Smooth muscle cell (in vitro differentiated cells): ENCODE measurements around the gene OR6C2. TPM values are rescaled to one million over a fixed set of nuclear protein-coding genes. Genes with fewer than 3 reads are reported as not detected.
"Not testable (repeated sequence)": the region's sequence is repeated elsewhere in the genome, so short reads cannot be mapped to it uniquely, and the experiment has no call there.

Experiments
- DNase-seq: peaks from one replicate; lab custom pipeline; 2025; ENCODE audit not compliant: unreplicated experiment; lab: John Stamatoyannopoulos, UW
- H2AFZ ChIP-seq: fragments of 200-600 bp; sonication (generic); 2 replicates; pipeline ENCODE4 v1.6.0; 2016; ENCODE audit warnings: antibody characterized with exemption, low read depth, mild to moderate bottlenecking
- H3F3A ChIP-seq: fragments of 200-600 bp; sonication (generic); 2 replicates; pipeline ENCODE4 v1.6.0; 2017; ENCODE audit warnings: antibody characterized with exemption, low read depth
- H3K27ac ChIP-seq: fragments of 200-600 bp; sonication (generic); 2 replicates; pipeline ENCODE4 v1.5.1; 2016; ENCODE audit warnings: low read depth, mild to moderate bottlenecking
- H3K27me3 ChIP-seq: fragments of 200-600 bp; sonication (generic); 2 replicates; pipeline ENCODE4 v1.6.1; 2016; ENCODE audit warnings: low read depth, mild to moderate bottlenecking
- H3K36me3 ChIP-seq: fragments of 200-600 bp; sonication (generic); 2 replicates; pipeline ENCODE4 v1.5.1; 2016; ENCODE audit warnings: low read depth
- H3K4me1 ChIP-seq: fragments of 200-600 bp; sonication (generic); 2 replicates; pipeline ENCODE4 v1.5.1; 2016; ENCODE audit warnings: low read depth
- H3K4me2 ChIP-seq: fragments of 200-600 bp; sonication (generic); 2 replicates; pipeline ENCODE4 v1.6.0; 2016; ENCODE audit warnings: mild to moderate bottlenecking
- H3K4me3 ChIP-seq: fragments of 200-600 bp; sonication (generic); 2 replicates; pipeline ENCODE4 v1.5.1; 2016; ENCODE audit warnings: mild to moderate bottlenecking
- H3K79me2 ChIP-seq: fragments of 200-600 bp; sonication (generic); 2 replicates; pipeline ENCODE4 v1.6.0; 2016; ENCODE audit warnings: low read depth, mild to moderate bottlenecking
- H3K9ac ChIP-seq: fragments of 200-600 bp; sonication (generic); 2 replicates; pipeline ENCODE4 v1.6.0; 2016; ENCODE audit warnings: low read depth
- H3K9me3 ChIP-seq: fragments of 200-600 bp; sonication (generic); replicated peaks from 2 replicates; pipeline ENCODE4 v1.5.1; 2016; ENCODE audit warnings: low read depth
- H4K20me1 ChIP-seq: fragments of 200-600 bp; sonication (generic); 2 replicates; pipeline ENCODE4 v1.6.0; 2016; ENCODE audit warnings: low read depth
- WGBS: methylation state at CpG from one replicate; pipeline ENCODE4 v1.1.7; 2016; ENCODE audit warnings: low lambda C conversion rate; 5-methylcytosine and 5-hydroxymethylcytosine counted together
- polyA plus RNA-seq: library from polyadenylated mRNA; unstranded; fragments of >200 nt; fragmentation: Nextera tagmentation; extraction: Ambion mirVana; gene quantifications from 2 replicates; pipeline ENCODE4 v1.2.1, GENCODE V29; 2016
- total RNA-seq: library from RNA; depleted of rRNA; stranded (reverse); fragments of >200 nt; gene quantifications from 2 replicates; pipeline ENCODE4 v1.2.3, GENCODE V29; 2014
- TF ChIP-seq, protein P1 (sequence below): fragments of 200-600 bp; sonication (generic); IDR thresholded peaks from 2 replicates; pipeline ENCODE4 v1.5.1; 2017; ENCODE audit warnings: borderline replicate concordance, mild to moderate bottlenecking, antibody characterized with exemption; ENCODE audit not compliant: insufficient read depth, poor library complexity, severe bottlenecking

Gene OR6C2
- total and polyA plus RNA-seq, 2 experiments from 2014 or later = not detected

- DNase-seq, H3K36me3 ChIP-seq, H3K9me3 ChIP-seq, H3K27me3 ChIP-seq, H3K9ac ChIP-seq, H4K20me1 ChIP-seq, H3K4me1 ChIP-seq, H3K27ac ChIP-seq, H3K4me3 ChIP-seq, H2AFZ ChIP-seq, H3K4me2 ChIP-seq, H3K79me2 ChIP-seq, H3F3A ChIP-seq: not testable (repeated sequence)
- WGBS = 90% methylated on average over 5 of the region's 6 CpGs
Measured at GRCh38 chr12:55413498-55414388, 30.1 kb upstream of the OR6C2 start.

- DNase-seq, H3F3A ChIP-seq, H3K27me3 ChIP-seq, H2AFZ ChIP-seq, H3K4me1 ChIP-seq, H3K9ac ChIP-seq, H3K27ac ChIP-seq, H3K9me3 ChIP-seq, H3K79me2 ChIP-seq, H3K36me3 ChIP-seq, H4K20me1 ChIP-seq: not testable (repeated sequence)
- peak overlapping the region; percentile 71 for H3K4me2 ChIP-seq
- 60% methylated on average over 11 of the region's 11 CpGs for WGBS
- peak overlapping the region; percentile 41 for H3K4me3 ChIP-seq
Measured at GRCh38 chr12:55414396-55414823, 29.5 kb upstream of the OR6C2 start.

DNA sequence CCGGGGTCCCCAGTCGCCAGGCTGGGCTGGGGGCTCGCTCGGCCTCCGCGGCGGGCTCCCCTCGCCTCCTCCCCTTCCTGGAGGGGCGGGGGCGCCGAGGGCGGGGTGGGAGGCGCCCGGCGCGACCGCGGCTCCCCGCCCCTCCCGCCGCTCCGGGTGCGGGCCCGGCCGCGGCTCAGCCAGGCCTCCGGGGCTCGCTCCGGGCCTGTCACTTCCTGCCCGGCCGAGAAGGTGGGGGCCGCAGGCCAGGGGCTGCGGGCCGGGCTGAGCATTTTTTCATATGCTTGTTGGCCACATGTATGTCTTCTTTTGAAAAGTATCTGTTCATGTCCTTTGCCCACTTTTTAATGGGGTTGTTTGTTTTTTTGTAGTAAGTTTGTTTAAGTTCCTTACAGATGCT lies 29.0 kb upstream of the OR6C2 start:
- not testable (repeated sequence) for H3K79me2 ChIP-seq, DNase-seq, H3K27me3 ChIP-seq, H3K36me3 ChIP-seq, H3K27ac ChIP-seq, H3K4me1 ChIP-seq, H3F3A ChIP-seq, H3K9ac ChIP-seq, H4K20me1 ChIP-seq, H3K9me3 ChIP-seq
- Histone ChIP-seq H3K4me3 (peak overlapping the region; percentile 41), H2AFZ (peak overlapping the region; percentile 99), H3K4me2 (peak overlapping the region; percentile 86)
- 3% methylated on average over 5 of the region's 34 CpGs for WGBS

- peaks cover 7% of the 10 kb centered on the region for H3K4me1 ChIP-seq
- H3K4me2 ChIP-seq = no peak overlapping the region
- WGBS = 92% methylated on average over 1 of the region's 1 CpG
- H3K27me3 ChIP-seq = no peaks in the 10 kb centered on the region
- no peaks in the 10 kb centered on the region for H3K9me3 ChIP-seq
- H2AFZ ChIP-seq = no peak overlapping the region
- H3K9ac ChIP-seq = no peak overlapping the region
- no peaks in the 10 kb centered on the region for H4K20me1 ChIP-seq
- no peaks in the 10 kb centered on the region for H3K36me3 ChIP-seq
- DNase-seq = no peak
- no peaks in the 10 kb centered on the region for H3K79me2 ChIP-seq
- no peak overlapping the region for H3K27ac ChIP-seq
- H3F3A ChIP-seq = no peaks in the 10 kb centered on the region
- H3K4me3 ChIP-seq = no peak overlapping the region
- TF ChIP-seq, protein P1, sequence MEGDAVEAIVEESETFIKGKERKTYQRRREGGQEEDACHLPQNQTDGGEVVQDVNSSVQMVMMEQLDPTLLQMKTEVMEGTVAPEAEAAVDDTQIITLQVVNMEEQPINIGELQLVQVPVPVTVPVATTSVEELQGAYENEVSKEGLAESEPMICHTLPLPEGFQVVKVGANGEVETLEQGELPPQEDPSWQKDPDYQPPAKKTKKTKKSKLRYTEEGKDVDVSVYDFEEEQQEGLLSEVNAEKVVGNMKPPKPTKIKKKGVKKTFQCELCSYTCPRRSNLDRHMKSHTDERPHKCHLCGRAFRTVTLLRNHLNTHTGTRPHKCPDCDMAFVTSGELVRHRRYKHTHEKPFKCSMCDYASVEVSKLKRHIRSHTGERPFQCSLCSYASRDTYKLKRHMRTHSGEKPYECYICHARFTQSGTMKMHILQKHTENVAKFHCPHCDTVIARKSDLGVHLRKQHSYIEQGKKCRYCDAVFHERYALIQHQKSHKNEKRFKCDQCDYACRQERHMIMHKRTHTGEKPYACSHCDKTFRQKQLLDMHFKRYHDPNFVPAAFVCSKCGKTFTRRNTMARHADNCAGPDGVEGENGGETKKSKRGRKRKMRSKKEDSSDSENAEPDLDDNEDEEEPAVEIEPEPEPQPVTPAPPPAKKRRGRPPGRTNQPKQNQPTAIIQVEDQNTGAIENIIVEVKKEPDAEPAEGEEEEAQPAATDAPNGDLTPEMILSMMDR = no peak
Measured at GRCh38 chr12:55416961-55417360, 26.9 kb upstream of the OR6C2 start.

GRCh38 chr12:55420307-55420962 lies 23.4 kb upstream of the OR6C2 start:
- Histone ChIP-seq H3K79me2 (no peaks in the 10 kb centered on the region), H3K27me3 (no peaks in the 10 kb centered on the region), H3F3A (no peaks in the 10 kb centered on the region), H3K9me3 (no peaks in the 10 kb centered on the region), H3K36me3 (no peaks in the 10 kb centered on the region), H3K27ac (no peak overlapping the region), H3K4me3 (no peak overlapping the region), H3K9ac (no peak overlapping the region), H3K4me1 (peaks cover 3% of the 10 kb centered on the region), H3K4me2 (no peak overlapping the region), H2AFZ (no peak overlapping the region), H4K20me1 (no peaks in the 10 kb centered on the region)
- TF ChIP-seq, protein P1 = no peak
- WGBS = 96% methylated on average over 2 of the region's 2 CpGs
- no peak for DNase-seq
